GM18511 (cell line): Measurements from ENCODE around the gene SAPCD1.

Experiments
- ATAC-seq: cut with Tn5 transposase; IDR thresholded peaks from one replicate; pipeline ENCODE4 v1.9.1; 2021; ENCODE audit warnings: mild to moderate bottlenecking, moderate library complexity; ENCODE audit not compliant: unreplicated experiment

Gene SAPCD1

DNA sequence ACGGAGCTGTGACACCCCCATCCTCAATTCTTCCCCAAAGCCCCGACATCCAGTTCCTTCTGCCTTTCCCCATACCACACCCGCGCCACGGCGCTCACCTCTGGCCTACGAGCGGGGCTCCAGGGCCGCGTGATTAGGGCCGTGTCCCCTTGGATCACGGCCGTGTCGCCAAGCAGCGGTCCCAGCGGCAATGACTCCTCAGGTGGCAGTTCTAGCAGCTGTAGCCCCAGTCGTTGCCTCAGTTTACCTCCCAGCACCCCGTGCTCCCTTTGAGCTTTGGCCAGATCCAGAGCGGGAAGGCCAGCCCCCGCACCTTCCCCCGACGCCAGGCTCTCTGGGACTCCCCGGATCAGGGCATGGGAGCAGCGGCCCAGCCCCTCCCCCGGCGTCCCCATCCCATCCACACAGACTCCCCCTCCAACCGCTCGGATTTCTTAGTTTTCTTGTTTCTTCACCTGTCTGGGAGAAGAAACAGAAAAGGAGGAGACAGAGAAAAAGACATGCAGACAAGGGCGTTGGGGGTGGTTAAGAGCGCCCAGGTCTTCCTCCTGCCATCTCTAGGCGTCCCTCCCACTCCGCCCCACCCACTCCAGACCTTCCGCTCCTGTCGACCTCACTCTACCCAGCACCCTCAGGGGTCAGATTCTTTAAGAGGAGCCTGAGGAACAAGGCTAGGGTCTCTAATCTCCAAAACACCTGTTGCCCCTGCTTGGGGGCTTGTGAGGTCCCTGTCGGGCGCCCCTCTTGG is 33.5 kb upstream of the SAPCD1 start, which contains the start of gene DDAH2:
Gene DDAH2 (minus strand): TSS at position 533 of the 748 bp plus-strand sequence. CDS start 138 bp downstream, at position 395.
- ATAC-seq: no peak

DNA sequence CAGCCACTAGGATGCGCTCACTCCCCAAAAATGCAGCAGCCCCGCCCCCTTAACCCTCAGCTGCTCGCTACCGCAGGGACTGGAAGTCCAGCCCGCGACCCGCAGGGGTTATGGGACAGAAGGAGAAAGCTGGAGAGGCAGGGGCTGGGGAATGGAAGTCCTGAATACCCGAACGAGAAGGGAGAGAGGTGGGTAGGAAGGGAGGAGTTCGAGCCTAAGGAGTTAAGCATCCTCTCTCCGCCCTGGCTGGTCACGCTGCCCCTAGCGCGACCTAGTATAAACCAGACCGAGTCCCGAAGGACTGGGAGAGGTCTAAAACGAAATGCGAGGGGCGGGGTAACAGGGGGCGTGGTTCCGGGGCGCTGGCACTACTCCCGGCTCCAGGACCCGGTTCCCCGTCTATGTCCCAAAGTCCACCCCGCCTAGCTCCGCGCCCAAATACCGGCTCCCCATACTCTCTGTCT is 32.9 kb upstream of the SAPCD1 start:
- ATAC-seq: peak; percentile 63

GRCh38 chr6:31729979-31730630 is 32.4 kb upstream of the SAPCD1 start:
- peak; percentile 47 for ATAC-seq

DNA sequence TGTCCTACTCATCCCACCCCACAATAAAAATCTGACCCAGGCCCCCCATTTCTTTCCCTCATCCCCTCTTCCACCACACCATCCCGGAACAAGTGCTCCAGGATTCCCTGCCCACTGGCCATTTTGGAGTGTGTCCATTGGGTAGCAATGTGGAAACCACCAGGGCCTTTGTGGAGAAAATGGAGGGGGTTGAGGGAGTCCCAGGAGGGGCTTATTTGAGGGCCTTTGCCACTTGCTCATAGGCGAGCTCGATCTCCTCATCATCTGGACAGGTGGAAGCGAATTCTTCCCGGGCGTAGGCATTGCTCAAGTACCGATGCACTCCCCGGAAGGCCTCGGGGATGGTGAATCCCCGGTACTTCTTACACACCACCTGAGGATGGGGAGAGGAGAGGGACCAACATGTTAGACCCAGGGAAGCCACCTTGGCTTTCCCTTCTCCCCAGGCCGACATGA is 31.8 kb upstream of the SAPCD1 start:
- no peak for ATAC-seq

DNA sequence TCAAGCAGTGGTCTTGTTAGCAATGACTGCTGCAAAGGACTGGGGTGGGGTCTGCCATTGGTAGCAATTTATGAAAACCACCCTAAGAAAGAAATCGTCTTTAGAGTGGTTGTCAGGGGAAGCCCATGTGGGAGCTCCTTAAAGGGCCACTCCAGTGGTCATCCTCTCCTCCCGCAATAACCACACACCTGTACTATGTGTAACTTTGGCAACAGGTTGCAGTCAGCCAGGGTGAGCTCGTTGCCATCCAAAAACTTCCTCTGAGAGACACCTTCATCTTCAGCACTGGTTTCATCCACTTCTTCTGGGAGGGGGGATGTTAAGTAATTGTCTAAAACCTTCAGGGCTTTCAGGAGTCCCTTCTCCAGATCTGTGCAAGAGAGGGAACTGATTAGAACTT is 30.4 kb upstream of the SAPCD1 start:
- no peak for ATAC-seq

DNA sequence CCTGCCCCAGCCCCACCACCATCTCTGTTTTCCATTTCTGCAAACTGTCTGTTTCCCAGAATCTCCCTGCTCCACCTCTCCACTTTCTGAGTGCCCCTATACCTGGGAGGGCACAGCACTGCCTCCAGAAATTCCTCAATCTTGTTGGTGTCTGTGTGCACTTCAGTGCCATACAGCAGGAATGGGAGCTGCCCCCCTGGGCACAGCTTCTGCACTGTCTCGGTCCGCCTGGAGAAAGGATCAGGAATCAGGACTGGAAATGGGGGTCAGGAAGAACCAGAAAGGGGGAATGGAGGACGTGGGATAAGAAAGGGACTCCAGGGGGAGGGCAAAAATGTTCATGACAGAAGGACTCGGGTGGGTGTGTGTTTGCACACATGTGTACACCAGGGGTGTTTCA is 28.7 kb upstream of the SAPCD1 start:
- ATAC-seq: no peak

GRCh38 chr6:31734247-31734820 is 28.1 kb upstream of the SAPCD1 start:
- ATAC-seq: no peak

- ATAC-seq: no peak
Observed at GRCh38 chr6:31734821-31735406, 27.5 kb upstream of the SAPCD1 start.

DNA sequence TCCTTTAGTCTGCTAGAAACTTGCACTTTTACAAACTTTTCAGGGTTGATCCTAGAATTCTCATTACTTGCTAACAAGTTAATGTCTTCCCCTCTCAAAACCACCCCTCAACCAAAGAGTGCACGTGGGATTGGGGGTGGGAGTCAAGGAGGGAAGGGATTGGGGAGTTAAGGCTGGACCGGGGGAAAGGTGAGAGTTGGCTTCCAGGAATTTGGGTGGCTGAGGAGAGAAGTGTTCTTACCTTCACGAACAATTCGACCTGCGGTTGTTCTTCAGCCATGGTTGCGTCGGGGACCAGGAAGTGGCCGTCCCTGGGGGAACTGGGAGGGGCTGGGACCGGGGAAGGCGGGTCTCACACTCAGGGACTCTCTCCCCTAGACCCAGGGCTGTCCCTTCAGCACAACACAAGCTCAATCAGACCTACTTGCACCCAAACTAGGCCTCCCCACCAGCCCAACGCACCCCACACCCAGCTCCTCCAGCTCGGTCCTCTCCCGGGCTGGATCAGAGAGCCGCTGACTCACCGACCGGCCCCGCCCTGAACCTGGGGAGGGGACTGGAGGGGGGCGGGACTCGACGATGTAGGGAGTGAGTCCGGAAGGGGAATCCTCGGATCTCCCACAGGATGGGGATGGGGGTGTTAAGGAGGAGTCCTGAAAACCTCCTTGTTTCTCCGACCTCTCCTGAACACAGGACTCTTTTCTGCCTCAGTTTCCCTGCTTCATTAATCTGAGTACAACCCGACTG is 26.3 kb upstream of the SAPCD1 start, which contains the start of gene CLIC1:
Gene CLIC1 (minus strand): TSS at position 510 of the 747 bp plus-strand sequence. CDS start 230 bp downstream, at position 280.
- no peak for ATAC-seq

DNA sequence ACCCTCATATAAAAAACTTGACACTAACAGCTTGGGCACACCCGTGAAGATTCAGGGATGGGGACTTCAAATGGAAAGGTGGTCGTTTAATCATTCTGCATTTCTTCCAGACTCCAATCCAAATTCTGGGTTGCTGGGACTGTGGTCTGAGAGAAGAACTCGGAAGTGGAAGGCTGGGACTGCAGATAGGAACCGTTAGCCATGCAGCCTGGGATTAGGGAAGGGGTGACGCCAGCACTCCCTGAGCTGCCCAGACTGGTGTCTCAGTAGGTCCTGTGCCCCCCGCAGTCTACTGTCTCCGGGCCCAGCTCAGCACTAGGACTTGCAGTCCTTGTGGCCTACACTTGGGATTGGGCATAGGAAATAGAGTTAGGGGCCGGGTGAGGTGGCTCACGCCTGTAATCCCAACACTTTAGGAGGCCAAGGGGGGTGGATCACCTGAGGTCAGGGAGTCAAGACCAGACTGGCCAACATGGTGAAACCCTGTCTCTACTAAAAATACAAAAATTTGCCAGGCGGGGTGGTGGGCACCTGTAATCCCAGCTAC is 25.6 kb upstream of the SAPCD1 start:
- ATAC-seq: no peak

DNA sequence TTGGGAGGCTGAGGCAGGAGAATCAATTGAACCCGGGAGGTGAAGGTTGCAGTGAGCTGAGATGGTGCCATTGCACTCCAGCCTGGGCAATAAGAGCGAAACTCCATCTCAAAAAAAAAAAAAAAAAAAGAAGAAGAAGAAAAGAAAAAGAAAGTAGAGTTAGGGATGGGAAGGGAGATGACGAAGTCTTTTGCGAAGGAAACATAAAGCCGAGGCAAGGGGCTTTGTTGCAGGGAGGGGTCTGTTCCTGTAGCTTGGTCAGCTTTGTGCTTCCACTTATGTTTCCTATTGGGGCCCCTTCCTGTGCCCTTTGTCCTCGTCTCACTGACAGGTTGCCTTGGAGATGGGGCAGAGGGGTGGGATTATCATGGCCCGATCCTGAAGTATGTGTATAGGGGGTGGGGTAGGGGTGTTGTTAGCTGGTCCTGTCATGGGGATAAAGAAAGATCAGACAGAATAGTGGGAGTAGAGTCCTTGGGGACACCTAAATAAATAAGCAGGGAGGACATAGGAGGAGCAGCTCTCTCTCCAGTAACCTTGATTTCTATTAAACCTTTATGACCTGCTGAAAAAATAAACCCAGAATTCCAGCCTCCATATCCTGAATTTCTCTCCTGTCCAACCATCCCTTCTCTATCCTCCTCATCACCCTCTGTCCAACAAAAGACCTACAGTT is 25.0 kb upstream of the SAPCD1 start:
- ATAC-seq: no peak

- ATAC-seq: no peak
Observed at GRCh38 chr6:31737991-31738979, 24.2 kb upstream of the SAPCD1 start.

DNA sequence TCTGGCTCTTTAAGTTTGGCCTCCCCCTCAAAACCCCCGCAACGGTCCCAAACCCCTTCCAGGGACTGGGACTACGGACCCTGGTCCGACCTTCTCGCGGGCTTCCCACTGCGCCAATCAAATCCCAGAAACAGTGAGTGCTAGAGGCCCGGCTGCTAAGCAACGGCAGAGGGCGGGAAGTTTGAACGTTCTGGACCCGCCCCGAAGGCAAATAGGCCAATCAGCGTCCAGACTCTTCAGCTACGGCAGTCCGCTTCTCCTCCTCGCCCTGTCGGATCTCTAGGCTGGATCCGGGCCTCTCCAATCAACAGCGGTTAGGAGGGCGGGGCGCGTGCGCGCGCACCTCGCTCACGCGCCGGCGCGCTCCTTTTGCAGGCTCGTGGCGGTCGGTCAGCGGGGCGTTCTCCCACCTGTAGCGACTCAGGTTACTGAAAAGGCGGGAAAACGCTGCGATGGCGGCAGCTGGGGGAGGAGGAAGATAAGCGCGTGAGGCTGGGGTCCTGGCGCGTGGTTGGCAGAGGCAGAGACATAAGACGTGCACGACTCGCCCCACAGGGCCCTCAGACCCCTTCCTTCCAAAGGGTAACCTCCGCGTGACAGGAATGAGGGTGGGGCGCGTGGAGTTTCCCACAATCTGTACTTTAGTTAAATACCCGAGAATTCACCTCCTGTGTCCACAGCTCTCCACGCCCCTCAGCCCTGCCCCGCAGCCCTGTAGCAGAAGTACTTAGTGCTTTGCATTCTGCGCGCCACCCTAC is 22.6 kb upstream of the SAPCD1 start, which contains the start of gene MSH5:
Gene MSH5 (plus strand): TSS at position 367 of the 758 bp plus-strand sequence. CDS start 462 bp downstream, outside the sequence.
- ATAC-seq: peak; percentile 71

- ATAC-seq: no peak
Observed at GRCh38 chr6:31740397-31741223, 21.8 kb upstream of the SAPCD1 start.

- no peak for ATAC-seq
Observed at GRCh38 chr6:31741815-31742214, 20.6 kb upstream of the SAPCD1 start.

DNA sequence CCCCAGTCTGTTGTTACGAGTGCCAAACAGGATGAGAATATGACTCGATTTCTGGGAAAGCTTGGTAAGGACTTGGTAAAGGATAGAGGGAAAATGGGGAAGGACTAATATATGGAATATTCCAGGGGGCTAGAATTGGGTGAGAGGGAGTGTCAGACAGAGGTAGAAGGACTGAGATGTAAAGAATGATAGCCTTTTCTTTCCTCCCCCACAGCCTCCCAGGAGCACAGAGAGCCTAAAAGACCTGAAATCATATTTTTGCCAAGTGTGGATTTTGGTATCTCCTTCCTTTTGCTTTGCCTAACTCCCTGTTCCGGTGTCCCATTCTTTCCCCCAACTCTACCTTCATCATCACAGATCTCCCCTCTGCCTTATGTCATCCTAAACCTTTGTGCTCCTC is 19.6 kb upstream of the SAPCD1 start:
- no peak for ATAC-seq

- no peak for ATAC-seq
Observed at GRCh38 chr6:31744422-31744821, 18.0 kb upstream of the SAPCD1 start.
